Aorta (tissue), 5 donors: ENCODE data around the gene MAP3K14. TPM values are rescaled to one million over a fixed set of nuclear protein-coding genes. Genes with fewer than 3 reads are reported as not detected.
"Not testable (repeated sequence)": the region's sequence is repeated elsewhere in the genome, so short reads cannot be mapped to it uniquely, and the experiment has no call there.

Experiments
- ATAC-seq: fragments of 200-7000 bp; cut with Tn5 transposase; one replicate; pipeline ENCODE4 v1.9.1; 2022; ENCODE audit warnings: moderate library complexity; ENCODE audit not compliant: low FRiP score
- DNase-seq, 2 donors: peaks; one replicate each; pipeline ENCODE4 v3.0.0-alpha.2; 2020
- H3K27ac ChIP-seq, 2 donors: one replicate each; pipeline ENCODE4 v1.5.1; 2013; ENCODE audit warnings: low read length in 2 of 2, mild to moderate bottlenecking in 2 of 2, moderate library complexity in 2 of 2, control low read depth in 1 of 2, inconsistent platforms in 1 of 2, low read depth in 1 of 2
- H3K27me3 ChIP-seq, 2 donors: one replicate each; pipeline ENCODE4 v1.6.1; 2013; ENCODE audit warnings: control low read depth in 1 of 2, low read length in 1 of 2, mild to moderate bottlenecking in 1 of 2, moderate library complexity in 1 of 2; ENCODE audit not compliant: insufficient read depth in 2 of 2, control insufficient read depth in 1 of 2
- H3K36me3 ChIP-seq, 2 donors: one replicate each; pipeline ENCODE4 v1.6.1; 2013; ENCODE audit warnings: control low read depth in 1 of 2, low read length in 1 of 2, mild to moderate bottlenecking in 1 of 2; ENCODE audit not compliant: insufficient read depth in 2 of 2, control insufficient read depth in 1 of 2
- H3K4me1 ChIP-seq, 2 donors: one replicate each; pipeline ENCODE4 v1.6.1; 2013; ENCODE audit warnings: low read length in 2 of 2, control low read depth in 1 of 2, mild to moderate bottlenecking in 1 of 2, moderate library complexity in 1 of 2; ENCODE audit not compliant: insufficient read depth in 2 of 2, control insufficient read depth in 1 of 2
- H3K4me3 ChIP-seq, 2 donors: one replicate each; pipeline ENCODE4 v1.5.1; 2013; ENCODE audit warnings: low read length in 2 of 2, control low read depth in 1 of 2, mild to moderate bottlenecking in 1 of 2
- H3K9me3 ChIP-seq: one replicate; pipeline ENCODE4 v1.6.1; 2013; ENCODE audit warnings: mild to moderate bottlenecking, low read length; ENCODE audit not compliant: control insufficient read depth
- WGBS, 2 donors: extraction: QIAGEN DNeasy Blood & Tissue Kit; methylation state at CpG; one replicate each; pipeline ENCODE4 v1.1.7; 2013; 5-methylcytosine and 5-hydroxymethylcytosine counted together
- intact Hi-C, 2 donors: fragments of 100-400 bp; cut with DNase I; formaldehyde crosslinking; loops; one replicate each; pipeline versions ENCODE4 v1.14.2 to v1.15.0; 2022
- polyA plus RNA-seq, 2 donors: library from polyadenylated mRNA; stranded (reverse); fragments of 200-250 nt; gene quantifications; one replicate each; pipeline ENCODE4 v1.2.3, GENCODE V29; 2013
- total RNA-seq, 2 donors: library from RNA; stranded (reverse); fragmentation: NEBNext Ultra II Directional; extraction: Animal tissue kit (Norgen Biotek cat#: 25700); gene quantifications; one replicate each; pipeline ENCODE4 v1.2.1, GENCODE V29; 2021
- donor health status: healthy with polysubstance abuse.
- donor health status: Bipolar disorder and iron deficiency.
- donor health status: DM: no; HTN: no; CAD: no.
- donor health status: DM: no; HTN: no; CAD: no.
- donor health status: DM: yes; HTN: yes; CAD: no.

The MAP3K14 gene
- total and polyA plus RNA-seq, 4 donors, result 5.9 to 19.7 (median 8.3) TPM

DNA sequence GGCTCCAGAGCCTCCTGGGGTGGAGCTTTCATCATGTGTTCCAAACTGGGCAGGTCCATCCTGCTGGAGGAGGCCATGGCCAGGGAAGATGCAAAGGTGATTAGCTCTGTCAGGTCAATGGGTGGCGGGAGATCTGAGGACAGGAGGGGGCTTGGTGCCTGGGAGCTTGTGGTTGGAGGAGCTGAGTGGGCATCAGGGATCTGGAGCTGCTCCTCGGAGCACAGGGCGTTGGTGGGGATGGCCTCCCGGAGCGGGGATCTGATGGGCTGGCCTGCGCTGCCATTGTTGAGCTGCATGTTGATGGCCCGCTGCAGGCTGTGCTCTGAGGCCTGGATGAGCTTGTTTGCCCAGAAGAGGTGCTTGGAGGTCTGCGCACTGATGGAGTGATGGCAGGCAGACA is 61.5 kb downstream of the MAP3K14 start:
- H3K4me1 ChIP-seq, result no peaks in the 10 kb centered on the region
- no peaks in the 10 kb centered on the region for H3K9me3 ChIP-seq
- H3K36me3 ChIP-seq, result no peaks in the 10 kb centered on the region
- H3K27ac ChIP-seq, result no peak overlapping the region
- DNase-seq (no peak), ATAC-seq (no peak)
- H3K4me3 ChIP-seq, result no peak overlapping the region
- WGBS, 2 donors, result 97 to 98% methylated on average over 6 to 8 of the region's 8 CpGs
- H3K27me3 ChIP-seq, result no peaks in the 10 kb centered on the region
- intact Hi-C loops, result no loop called here

DNA sequence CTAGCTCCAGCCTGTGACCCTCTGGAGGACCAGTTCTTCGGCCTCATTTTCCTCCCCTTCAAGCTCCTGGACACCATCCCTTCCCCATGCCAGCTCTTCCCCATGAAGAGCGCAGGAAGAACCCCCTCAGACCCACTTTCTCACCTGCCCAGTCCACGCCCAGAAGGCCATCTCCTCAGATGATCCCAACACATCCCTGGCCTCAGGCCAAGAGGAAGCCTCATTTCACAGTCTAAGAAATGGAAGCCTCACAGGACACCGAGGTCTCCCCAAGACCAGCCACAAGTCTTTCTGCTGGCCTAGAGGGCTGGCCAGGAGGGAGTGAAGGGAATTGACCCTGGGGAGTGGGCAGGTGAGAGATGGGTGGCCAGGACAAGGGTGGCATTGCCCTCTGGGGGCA is 62.9 kb downstream of the MAP3K14 start:
- Histone ChIP-seq H3K27me3 (no peaks in the 10 kb centered on the region), H3K9me3 (no peaks in the 10 kb centered on the region), H3K4me1 (no peaks in the 10 kb centered on the region), H3K36me3 (no peaks in the 10 kb centered on the region), H3K27ac (no peak overlapping the region), H3K4me3 (no peak overlapping the region)
- no peak for DNase-seq
- ATAC-seq, result no peak
- 95 to 97% methylated on average over 4 of the region's 4 CpGs for WGBS, 2 donors
- intact Hi-C loops, result no loop called here

DNA sequence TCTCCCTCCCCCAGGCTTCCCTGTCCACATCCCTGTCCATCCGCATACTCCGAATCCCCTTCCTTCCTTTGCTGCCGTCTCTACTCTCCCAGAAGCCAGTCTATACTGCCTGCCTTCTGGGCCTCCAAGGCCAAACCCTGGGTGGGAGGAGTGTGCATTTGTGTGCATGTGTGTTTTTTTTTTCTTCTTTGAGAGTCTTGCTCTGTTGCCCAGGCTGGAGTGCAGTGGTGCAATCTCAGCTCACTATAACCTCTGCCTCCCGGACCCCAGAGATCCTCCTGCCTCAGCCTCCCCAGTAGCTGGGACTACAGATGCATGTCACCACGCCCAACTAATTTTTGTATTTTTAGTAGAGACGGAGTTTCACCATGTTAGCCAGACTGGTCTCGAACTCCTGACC is 63.6 kb downstream of the MAP3K14 start:
- DNase-seq, ATAC-seq, H3K4me3 ChIP-seq, H3K27ac ChIP-seq, H3K27me3 ChIP-seq, H3K36me3 ChIP-seq, H3K4me1 ChIP-seq, intact Hi-C loops, H3K9me3 ChIP-seq: not testable (repeated sequence)
- 94 to 96% methylated on average over 7 of the region's 7 CpGs for WGBS, 2 donors

DNA sequence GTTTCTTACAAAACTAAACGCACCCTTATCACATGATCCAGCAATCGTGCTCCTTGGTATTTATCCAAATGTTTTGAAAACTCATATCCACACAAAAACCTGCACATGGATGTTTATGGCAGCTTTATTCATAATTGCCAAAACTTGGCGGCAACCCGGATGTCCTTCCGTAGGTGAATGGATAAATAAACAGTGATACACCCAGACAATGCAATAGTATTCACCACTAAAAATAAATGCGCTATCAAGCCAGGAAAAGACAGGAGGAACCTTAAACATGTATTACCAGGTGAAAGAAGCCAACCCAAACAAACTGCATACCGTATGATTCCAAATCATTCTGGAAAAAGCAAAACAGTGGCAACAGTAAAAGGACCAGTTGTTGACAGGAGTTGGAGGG is 64.9 kb downstream of the MAP3K14 start:
- H3K9me3 ChIP-seq, result no peaks in the 10 kb centered on the region
- no peak overlapping the region for H3K27ac ChIP-seq
- no peaks in the 10 kb centered on the region for H3K4me1 ChIP-seq
- ATAC-seq, result no peak
- H3K4me3 ChIP-seq, result no peak overlapping the region
- WGBS, 2 donors, result 54 to 55% methylated on average over 7 of the region's 7 CpGs
- intact Hi-C loops, result no loop called here
- no peaks in the 10 kb centered on the region for H3K36me3 ChIP-seq
- H3K27me3 ChIP-seq, result no peaks in the 10 kb centered on the region
- DNase-seq, result no peak

- no peaks in the 10 kb centered on the region for H3K36me3 ChIP-seq
- peak overlapping the region in 1 of 2 donors; percentile 11 for H3K4me3 ChIP-seq
- H3K9me3 ChIP-seq, result no peaks in the 10 kb centered on the region
- no peaks in the 10 kb centered on the region for H3K27me3 ChIP-seq
- no peak for DNase-seq
- 40 to 42% methylated on average over 31 to 39 of the region's 39 CpGs for WGBS, 2 donors
- H3K4me1 ChIP-seq, result no peaks in the 10 kb centered on the region
- H3K27ac ChIP-seq, result no peak overlapping the region
- peak; percentile 4 for ATAC-seq
- intact Hi-C loops, result no loop called here
Measured at GRCh38 chr17:45248132-45248957, 68.5 kb downstream of the MAP3K14 start.

GRCh38 chr17:45247429-45248131 is 69.2 kb downstream of the MAP3K14 start:
- WGBS, 2 donors, result 2% methylated on average over 48 to 61 of the region's 61 CpGs
- DNase-seq (peak; percentile 89 to 91), ATAC-seq (peak; percentile 74)
- intact Hi-C loops, result no loop called here
- Histone ChIP-seq H3K36me3 (no peaks in the 10 kb centered on the region), H3K27ac (no peak overlapping the region), H3K27me3 (no peaks in the 10 kb centered on the region), H3K9me3 (no peaks in the 10 kb centered on the region), H3K4me3 (peak overlapping the region; percentile 11 to 23), H3K4me1 (no peaks in the 10 kb centered on the region)

DNA sequence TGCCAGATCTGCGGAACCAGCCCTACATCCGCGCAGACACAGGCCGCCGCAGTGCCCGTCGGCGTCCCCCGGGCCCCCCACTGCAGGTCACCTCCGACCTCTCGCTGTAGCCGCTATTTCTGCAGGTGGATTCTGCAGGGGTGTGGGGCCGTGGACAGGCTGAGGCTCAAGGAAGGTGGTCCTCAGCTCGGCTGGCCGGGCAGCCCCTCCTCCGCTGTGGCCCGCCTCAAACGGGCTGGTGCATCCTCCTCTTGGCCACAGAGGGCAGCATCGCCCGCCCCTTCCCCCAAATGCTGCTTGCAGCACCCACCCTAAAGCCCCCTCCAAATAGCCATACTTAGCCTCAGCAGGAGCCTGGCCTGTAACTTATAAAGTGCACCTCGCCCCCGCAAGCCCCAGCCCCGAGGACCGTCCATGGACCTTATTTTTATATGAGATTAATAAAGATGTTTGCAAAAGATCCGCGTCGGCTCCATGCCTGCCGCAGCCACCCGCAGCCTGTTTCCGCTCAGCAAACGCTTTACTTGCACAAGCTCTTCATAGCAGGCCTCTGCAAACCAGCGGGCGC is 69.9 kb downstream of the MAP3K14 start:
- no peaks in the 10 kb centered on the region for H3K27me3 ChIP-seq
- no peaks in the 10 kb centered on the region for H3K9me3 ChIP-seq
- DNase-seq (peak in 1 of 2 donors; percentile 78), ATAC-seq (peak; percentile 2)
- H3K4me1 ChIP-seq, result no peaks in the 10 kb centered on the region
- peak overlapping the region in 1 of 2 donors; percentile 11 for H3K4me3 ChIP-seq
- no peaks in the 10 kb centered on the region for H3K36me3 ChIP-seq
- WGBS, 2 donors, result 6 to 7% methylated on average over 33 of the region's 33 CpGs
- no peak overlapping the region for H3K27ac ChIP-seq
- intact Hi-C loops, result no loop called here

DNA sequence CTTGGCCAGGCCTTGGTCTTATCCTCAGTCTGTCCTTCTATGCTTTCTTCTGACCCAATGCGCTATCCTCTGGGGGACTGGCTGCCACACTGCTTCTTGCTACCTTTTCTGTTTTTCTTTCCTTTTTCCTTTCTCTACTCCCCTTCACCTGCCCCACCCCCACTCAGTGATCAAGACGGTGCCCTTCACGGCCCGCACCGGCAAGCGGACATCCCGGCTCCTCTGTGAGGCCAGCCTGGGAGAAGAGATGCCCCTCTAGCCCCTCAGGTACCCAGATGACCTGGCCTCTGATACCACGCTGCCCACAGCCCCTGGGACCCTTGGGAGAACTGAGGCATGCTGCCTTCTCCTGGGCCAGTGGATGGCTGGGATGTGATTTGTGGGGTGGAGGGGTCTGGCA is 70.5 kb downstream of the MAP3K14 start:
- Histone ChIP-seq H3K27me3 (no peaks in the 10 kb centered on the region), H3K9me3 (no peaks in the 10 kb centered on the region), H3K36me3 (no peaks in the 10 kb centered on the region), H3K27ac (no peak overlapping the region), H3K4me1 (no peaks in the 10 kb centered on the region), H3K4me3 (no peak overlapping the region)
- intact Hi-C loops, result no loop called here
- DNase-seq (peak in 1 of 2 donors; percentile 74), ATAC-seq (no peak)
- 67 to 68% methylated on average over 8 of the region's 8 CpGs for WGBS, 2 donors
